Measurements from ENCODE around the gene NFIC. TPM values are rescaled to one million over a fixed set of nuclear protein-coding genes. Genes with fewer than 3 reads are reported as not detected.
"Not testable (repeated sequence)": the region's sequence is repeated elsewhere in the genome, so short reads cannot be mapped to it uniquely, and the experiment has no call there.

NFIC gene
- polyA plus RNA-seq, 2 of the 4 experiments (the other 2 are of a cell fraction) = 2.6 to 34.9 TPM

DNA sequence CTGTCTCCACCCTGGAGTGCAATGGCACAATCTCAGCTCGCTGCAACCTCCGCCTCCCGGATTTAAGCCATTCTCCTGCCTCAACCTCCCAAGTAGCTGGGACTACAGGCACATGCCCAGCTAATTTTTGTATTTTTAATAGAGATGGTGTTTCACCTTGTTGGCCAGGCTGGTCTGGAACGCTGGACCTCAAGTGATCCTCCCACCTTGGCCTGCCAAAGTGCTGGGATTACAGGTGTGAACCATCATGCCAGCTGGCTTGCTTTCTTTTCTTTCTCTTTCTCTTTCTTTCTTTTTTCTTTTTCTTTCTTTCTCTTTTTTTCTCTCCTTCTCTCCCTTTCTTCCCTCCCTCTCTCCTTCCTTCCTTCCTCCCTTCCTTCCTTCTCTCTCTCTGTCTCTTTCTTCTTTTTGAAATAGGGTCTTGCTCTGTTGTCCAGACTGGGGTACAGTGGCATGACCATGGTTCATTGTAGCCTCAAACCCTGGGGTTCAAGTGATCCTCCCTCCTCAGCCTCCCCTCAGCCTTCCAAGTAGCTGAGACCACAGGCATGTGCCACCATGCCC lies 33.3 kb upstream of the NFIC start:
- peaks cover 37% of the 10 kb centered on the region for H3K4me1 ChIP-seq
- no peak for FAIRE-seq
- ChIA-PET POLR2A (no interaction called here), CTCF (interaction anchor here (1.0 to 1.3 kb wide), 2 partner anchors 96 to 139 kb away, joined by 3 to 6 read pairs; no protein-coding TSS in a partner anchor)
- no peaks in the 10 kb centered on the region for H3K9me3 ChIP-seq
- ATAC-seq = no peak
- no peak overlapping the region for H3K4me3 ChIP-seq
- TF ChIP-seq CHD4 (IDR thresholded peaks at IDR 0.05; ENCODE audit: borderline replicate concordance) (no peak), HOXA7 (CRISPR knock-in tag; IDR thresholded peaks at IDR 0.05) (no peak), RAD21 (conservative IDR thresholded peaks at IDR 0.05 in 1 of 2, IDR thresholded peaks at IDR 0.05 in 1 of 2) (no peak), PHF8 (IDR thresholded peaks at IDR 0.05; ENCODE audit: borderline replicate concordance, low read depth) (no peak), RFX5 (IDR thresholded peaks at IDR 0.05) (no peak), KDM5A (IDR thresholded peaks at IDR 0.05) (no peak), HOXB13 (CRISPR knock-in tag; IDR thresholded peaks at IDR 0.05; ENCODE audit: low read depth) (no peak), SMC3 (IDR thresholded peaks at IDR 0.05) (no peak), JUNB (IDR thresholded peaks at IDR 0.05) (no peak)
- TF ChIP-seq, protein P1, sequence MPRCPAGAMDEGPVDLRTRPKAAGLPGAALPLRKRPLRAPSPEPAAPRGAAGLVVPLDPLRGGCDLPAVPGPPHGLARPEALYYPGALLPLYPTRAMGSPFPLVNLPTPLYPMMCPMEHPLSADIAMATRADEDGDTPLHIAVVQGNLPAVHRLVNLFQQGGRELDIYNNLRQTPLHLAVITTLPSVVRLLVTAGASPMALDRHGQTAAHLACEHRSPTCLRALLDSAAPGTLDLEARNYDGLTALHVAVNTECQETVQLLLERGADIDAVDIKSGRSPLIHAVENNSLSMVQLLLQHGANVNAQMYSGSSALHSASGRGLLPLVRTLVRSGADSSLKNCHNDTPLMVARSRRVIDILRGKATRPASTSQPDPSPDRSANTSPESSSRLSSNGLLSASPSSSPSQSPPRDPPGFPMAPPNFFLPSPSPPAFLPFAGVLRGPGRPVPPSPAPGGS (IDR thresholded peaks at IDR 0.05) = no peak
- TF ChIP-seq, protein P2, sequence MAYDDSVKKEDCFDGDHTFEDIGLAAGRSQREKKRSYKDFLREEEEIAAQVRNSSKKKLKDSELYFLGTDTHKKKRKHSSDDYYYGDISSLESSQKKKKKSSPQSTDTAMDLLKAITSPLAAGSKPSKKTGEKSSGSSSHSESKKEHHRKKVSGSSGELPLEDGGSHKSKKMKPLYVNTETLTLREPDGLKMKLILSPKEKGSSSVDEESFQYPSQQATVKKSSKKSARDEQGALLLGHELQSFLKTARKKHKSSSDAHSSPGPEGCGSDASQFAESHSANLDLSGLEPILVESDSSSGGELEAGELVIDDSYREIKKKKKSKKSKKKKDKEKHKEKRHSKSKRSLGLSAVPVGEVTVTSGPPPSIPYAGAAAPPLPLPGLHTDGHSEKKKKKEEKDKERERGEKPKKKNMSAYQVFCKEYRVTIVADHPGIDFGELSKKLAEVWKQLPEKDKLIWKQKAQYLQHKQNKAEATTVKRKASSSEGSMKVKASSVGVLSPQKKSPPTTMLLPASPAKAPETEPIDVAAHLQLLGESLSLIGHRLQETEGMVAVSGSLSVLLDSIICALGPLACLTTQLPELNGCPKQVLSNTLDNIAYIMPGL (CRISPR knock-in tag; IDR thresholded peaks at IDR 0.05; ENCODE audit: borderline replicate concordance) = no peak
- peak overlapping the region; percentile 27 to 45; a peak in 2 of 6 replicates for H3K27ac ChIP-seq
- DNase-seq (ENCODE audit: low read depth in 1 of 2, low spot score in 1 of 2) = no peak
- H3K4me2 ChIP-seq = no peak overlapping the region
- 24% methylated on average over 4 of the region's 4 CpGs for WGBS (ENCODE audit: missing lambda C conversion rate)

DNA sequence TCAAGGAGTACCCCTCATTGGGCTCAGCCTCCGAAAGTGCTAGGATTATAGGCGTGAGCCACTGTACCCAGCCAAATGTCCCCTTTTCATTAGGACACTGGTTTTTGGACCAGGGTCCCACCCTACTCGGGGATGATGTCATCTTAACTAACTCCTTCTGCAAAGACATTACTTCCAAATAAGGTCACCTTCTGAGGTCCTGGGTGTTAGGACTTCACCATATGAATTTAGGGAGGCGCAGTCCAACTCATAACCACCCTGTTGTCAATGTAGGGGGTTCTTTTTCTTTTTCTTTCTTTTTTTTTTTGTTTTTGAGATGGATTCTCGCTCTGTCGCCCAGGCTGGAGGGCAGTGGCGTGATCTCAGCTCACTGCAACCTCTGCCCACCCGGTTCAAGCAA lies 32.7 kb upstream of the NFIC start:
- ATAC-seq (no peak), FAIRE-seq (no peak), DNase-seq (ENCODE audit: low read depth in 1 of 2, low spot score in 1 of 2) (no peak)
- TF ChIP-seq, protein P3, sequence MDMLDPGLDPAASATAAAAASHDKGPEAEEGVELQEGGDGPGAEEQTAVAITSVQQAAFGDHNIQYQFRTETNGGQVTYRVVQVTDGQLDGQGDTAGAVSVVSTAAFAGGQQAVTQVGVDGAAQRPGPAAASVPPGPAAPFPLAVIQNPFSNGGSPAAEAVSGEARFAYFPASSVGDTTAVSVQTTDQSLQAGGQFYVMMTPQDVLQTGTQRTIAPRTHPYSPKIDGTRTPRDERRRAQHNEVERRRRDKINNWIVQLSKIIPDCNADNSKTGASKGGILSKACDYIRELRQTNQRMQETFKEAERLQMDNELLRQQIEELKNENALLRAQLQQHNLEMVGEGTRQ (IDR thresholded peaks at IDR 0.05) = no peak
- TF ChIP-seq, protein P4, sequence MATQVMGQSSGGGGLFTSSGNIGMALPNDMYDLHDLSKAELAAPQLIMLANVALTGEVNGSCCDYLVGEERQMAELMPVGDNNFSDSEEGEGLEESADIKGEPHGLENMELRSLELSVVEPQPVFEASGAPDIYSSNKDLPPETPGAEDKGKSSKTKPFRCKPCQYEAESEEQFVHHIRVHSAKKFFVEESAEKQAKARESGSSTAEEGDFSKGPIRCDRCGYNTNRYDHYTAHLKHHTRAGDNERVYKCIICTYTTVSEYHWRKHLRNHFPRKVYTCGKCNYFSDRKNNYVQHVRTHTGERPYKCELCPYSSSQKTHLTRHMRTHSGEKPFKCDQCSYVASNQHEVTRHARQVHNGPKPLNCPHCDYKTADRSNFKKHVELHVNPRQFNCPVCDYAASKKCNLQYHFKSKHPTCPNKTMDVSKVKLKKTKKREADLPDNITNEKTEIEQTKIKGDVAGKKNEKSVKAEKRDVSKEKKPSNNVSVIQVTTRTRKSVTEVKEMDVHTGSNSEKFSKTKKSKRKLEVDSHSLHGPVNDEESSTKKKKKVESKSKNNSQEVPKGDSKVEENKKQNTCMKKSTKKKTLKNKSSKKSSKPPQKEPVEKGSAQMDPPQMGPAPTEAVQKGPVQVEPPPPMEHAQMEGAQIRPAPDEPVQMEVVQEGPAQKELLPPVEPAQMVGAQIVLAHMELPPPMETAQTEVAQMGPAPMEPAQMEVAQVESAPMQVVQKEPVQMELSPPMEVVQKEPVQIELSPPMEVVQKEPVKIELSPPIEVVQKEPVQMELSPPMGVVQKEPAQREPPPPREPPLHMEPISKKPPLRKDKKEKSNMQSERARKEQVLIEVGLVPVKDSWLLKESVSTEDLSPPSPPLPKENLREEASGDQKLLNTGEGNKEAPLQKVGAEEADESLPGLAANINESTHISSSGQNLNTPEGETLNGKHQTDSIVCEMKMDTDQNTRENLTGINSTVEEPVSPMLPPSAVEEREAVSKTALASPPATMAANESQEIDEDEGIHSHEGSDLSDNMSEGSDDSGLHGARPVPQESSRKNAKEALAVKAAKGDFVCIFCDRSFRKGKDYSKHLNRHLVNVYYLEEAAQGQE (IDR thresholded peaks at IDR 0.05) = no peak
- TF ChIP-seq FOSB (CRISPR knock-in tag; IDR thresholded peaks at IDR 0.05) = no peak
- TF ChIP-seq ZC3H11A (IDR thresholded peaks at IDR 0.05) = no peak
- no peak for TF ChIP-seq ZFP36 (IDR thresholded peaks at IDR 0.05; ENCODE audit: borderline replicate concordance, partially characterized antibody)
- TF ChIP-seq, protein P2 (CRISPR knock-in tag; IDR thresholded peaks at IDR 0.05; ENCODE audit: borderline replicate concordance) = no peak
- TF ChIP-seq TP53 (CRISPR knock-in tag; IDR thresholded peaks at IDR 0.05) = no peak
- no peak for TF ChIP-seq SMC3 (IDR thresholded peaks at IDR 0.05)
- TF ChIP-seq PHF8 (IDR thresholded peaks at IDR 0.05; ENCODE audit: borderline replicate concordance, low read depth) = no peak
- no peak for TF ChIP-seq HOXB13 (CRISPR knock-in tag; IDR thresholded peaks at IDR 0.05; ENCODE audit: low read depth)
- TF ChIP-seq HOXB5 (CRISPR knock-in tag; IDR thresholded peaks at IDR 0.05) = no peak
- no peak for TF ChIP-seq SREBF2 (IDR thresholded peaks at IDR 0.05)
- TF ChIP-seq FOSL2 (IDR thresholded peaks at IDR 0.05) = no peak
- TF ChIP-seq FOSL2 (CRISPR knock-in tag; IDR thresholded peaks at IDR 0.05) = no peak
- WGBS (ENCODE audit: missing lambda C conversion rate) = 89% methylated on average over 8 of the region's 8 CpGs
- Histone ChIP-seq H3K4me2 (no peak overlapping the region), H3K9me3 (no peaks in the 10 kb centered on the region), H3K4me3 (no peak overlapping the region), H3K4me1 (peaks cover 42% of the 10 kb centered on the region), H3K27ac (peak overlapping the region; percentile 27 to 45; a peak in 2 of 6 replicates)
- ChIA-PET CTCF (interaction anchor here (1.3 kb wide), 1 partner anchor 96 kb away, joined by 6 read pairs; no protein-coding TSS in a partner anchor), POLR2A (no interaction called here)

DNA sequence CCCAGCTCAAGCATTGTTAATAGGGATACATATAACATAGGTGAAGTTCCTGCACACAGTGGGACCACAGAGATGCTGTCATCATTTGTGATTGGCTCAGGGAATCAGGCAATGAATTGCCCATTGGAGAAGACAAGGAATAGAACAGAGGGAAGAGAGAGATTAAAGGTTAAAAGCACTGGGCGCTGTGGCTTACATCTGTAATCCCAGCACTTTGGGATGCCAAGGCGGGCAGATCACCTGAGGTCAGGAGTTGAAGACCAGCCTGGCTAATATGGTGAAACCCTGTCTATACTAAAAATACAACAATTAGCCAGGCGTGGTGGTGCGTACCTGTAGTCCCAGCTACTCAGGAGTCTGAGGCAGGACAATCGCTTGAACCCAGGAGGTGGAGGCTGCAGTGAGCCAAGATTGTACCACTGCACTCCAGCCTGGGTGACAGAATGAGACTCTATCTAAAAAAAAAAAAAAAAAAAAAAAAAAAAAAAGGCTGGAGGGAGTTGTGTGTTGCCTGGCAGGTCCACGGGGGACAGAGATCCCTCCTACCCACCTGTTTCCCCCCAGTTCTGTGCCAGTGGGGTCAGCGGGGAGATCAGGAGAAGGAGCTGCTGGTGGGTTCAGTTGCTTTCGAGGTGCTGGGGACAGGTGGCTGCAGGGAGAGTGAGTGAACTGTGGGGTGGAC lies 31.5 kb upstream of the NFIC start:
- H3K4me3 ChIP-seq; DNase-seq (ENCODE audit: low read depth in 1 of 2, low spot score in 1 of 2); H3K9me3 ChIP-seq; FAIRE-seq; POLR2A ChIA-PET: not testable (repeated sequence)
- 77% methylated on average over 7 of the region's 8 CpGs for WGBS (ENCODE audit: missing lambda C conversion rate)
- peaks cover 45% of the 10 kb centered on the region for H3K4me1 ChIP-seq
- CTCF ChIA-PET = interaction anchor here (0.7 to 2.2 kb wide), 5 partner anchors 29 to 138 kb away, joined by 3 to 15 read pairs (median 4); no protein-coding TSS in a partner anchor
- peak overlapping the region; percentile 81 for H3K4me2 ChIP-seq
- peak; percentile 4 to 33; a peak in 2 of 6 replicates for ATAC-seq
- H3K27ac ChIP-seq = peak overlapping the region; percentile 85 to 94

Measured in A549 (cell line).